Sigmoid colon (tissue), 4 donors: ENCODE measurements around the gene FAM168A.

Experiments
- POLR2A ChIP-seq, 2 donors: fragments of 450-650 bp; IDR thresholded peaks; one replicate each; pipeline ENCODE4 v1.6.1; 2016; ENCODE audit warnings: antibody characterized with exemption in 2 of 2, mild to moderate bottlenecking in 2 of 2, moderate library complexity in 2 of 2
- POLR2AphosphoS5 ChIP-seq, 4 donors: sonication (generic); formaldehyde crosslinking; IDR thresholded peaks; one replicate each; pipeline ENCODE4 v1.6.1; 2017; ENCODE audit warnings: antibody characterized with exemption in 4 of 4
- TF ChIP-seq, protein P1 (sequence below), 4 experiments: fragments of 450-650 bp in 3 of 4; fragments of 200-600 bp in 1 of 4; IDR thresholded peaks; one replicate each; pipeline ENCODE4 v1.5.1; 2016 to 2019; ENCODE audit warnings: antibody characterized with exemption in 4 of 4, mild to moderate bottlenecking in 3 of 4, moderate library complexity in 2 of 4

DNA sequence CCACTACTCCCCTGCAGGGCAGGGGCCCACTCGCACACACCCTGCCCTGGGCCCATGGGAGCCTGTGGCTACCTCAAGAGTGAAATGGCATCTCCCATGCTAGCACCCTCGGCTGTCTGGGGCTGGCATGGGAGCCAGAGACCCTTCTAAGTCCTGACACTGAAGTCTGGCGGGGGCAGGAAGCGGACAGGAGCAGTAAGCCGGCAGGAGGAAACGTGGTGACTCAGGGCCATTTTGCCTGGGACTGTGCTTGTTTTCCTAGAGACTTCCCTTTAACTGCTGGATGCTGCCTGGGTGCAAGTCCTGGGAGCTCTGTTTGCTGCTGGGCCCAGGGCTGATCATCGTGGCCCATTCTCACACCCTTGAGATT is 204.9 kb downstream of the FAM168A start:
- TF ChIP-seq, protein P1, sequence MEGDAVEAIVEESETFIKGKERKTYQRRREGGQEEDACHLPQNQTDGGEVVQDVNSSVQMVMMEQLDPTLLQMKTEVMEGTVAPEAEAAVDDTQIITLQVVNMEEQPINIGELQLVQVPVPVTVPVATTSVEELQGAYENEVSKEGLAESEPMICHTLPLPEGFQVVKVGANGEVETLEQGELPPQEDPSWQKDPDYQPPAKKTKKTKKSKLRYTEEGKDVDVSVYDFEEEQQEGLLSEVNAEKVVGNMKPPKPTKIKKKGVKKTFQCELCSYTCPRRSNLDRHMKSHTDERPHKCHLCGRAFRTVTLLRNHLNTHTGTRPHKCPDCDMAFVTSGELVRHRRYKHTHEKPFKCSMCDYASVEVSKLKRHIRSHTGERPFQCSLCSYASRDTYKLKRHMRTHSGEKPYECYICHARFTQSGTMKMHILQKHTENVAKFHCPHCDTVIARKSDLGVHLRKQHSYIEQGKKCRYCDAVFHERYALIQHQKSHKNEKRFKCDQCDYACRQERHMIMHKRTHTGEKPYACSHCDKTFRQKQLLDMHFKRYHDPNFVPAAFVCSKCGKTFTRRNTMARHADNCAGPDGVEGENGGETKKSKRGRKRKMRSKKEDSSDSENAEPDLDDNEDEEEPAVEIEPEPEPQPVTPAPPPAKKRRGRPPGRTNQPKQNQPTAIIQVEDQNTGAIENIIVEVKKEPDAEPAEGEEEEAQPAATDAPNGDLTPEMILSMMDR (IDR thresholded peaks at IDR 0.05): no peak
- no peak for TF ChIP-seq POLR2A (IDR thresholded peaks at IDR 0.05)
- no peak for TF ChIP-seq POLR2AphosphoS5 (IDR thresholded peaks at IDR 0.05)
